GM12864 (cell line): Measurements from ENCODE around the gene ADGRG3.
"Not testable (repeated sequence)": the region's sequence is repeated elsewhere in the genome, so short reads cannot be mapped to it uniquely, and the experiment has no call there.

ENCODE experiments used
- DNase-seq: peaks from one replicate; pipeline ENCODE4 v3.0.0-alpha.2; 2011; ENCODE audit warnings: low read depth
- H3K4me3 ChIP-seq: 2 replicates; pipeline ENCODE4 v1.5.1; 2011; ENCODE audit warnings: mild to moderate bottlenecking, low read depth, low read length, control low read depth
- TF ChIP-seq, protein P1 (sequence below): IDR thresholded peaks from 2 replicates; pipeline ENCODE4 v1.5.1; 2011; ENCODE audit warnings: low read depth, mild to moderate bottlenecking, moderate library complexity, low read length, control low read depth, inconsistent platforms; ENCODE audit errors: missing control alignments

ADGRG3 gene

GRCh38 chr16:57670196-57670595 is 2.1 kb downstream of the ADGRG3 start:
- TF ChIP-seq, protein P1, sequence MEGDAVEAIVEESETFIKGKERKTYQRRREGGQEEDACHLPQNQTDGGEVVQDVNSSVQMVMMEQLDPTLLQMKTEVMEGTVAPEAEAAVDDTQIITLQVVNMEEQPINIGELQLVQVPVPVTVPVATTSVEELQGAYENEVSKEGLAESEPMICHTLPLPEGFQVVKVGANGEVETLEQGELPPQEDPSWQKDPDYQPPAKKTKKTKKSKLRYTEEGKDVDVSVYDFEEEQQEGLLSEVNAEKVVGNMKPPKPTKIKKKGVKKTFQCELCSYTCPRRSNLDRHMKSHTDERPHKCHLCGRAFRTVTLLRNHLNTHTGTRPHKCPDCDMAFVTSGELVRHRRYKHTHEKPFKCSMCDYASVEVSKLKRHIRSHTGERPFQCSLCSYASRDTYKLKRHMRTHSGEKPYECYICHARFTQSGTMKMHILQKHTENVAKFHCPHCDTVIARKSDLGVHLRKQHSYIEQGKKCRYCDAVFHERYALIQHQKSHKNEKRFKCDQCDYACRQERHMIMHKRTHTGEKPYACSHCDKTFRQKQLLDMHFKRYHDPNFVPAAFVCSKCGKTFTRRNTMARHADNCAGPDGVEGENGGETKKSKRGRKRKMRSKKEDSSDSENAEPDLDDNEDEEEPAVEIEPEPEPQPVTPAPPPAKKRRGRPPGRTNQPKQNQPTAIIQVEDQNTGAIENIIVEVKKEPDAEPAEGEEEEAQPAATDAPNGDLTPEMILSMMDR = no peak
- DNase-seq = no peak
- H3K4me3 ChIP-seq = no peak overlapping the region

DNA sequence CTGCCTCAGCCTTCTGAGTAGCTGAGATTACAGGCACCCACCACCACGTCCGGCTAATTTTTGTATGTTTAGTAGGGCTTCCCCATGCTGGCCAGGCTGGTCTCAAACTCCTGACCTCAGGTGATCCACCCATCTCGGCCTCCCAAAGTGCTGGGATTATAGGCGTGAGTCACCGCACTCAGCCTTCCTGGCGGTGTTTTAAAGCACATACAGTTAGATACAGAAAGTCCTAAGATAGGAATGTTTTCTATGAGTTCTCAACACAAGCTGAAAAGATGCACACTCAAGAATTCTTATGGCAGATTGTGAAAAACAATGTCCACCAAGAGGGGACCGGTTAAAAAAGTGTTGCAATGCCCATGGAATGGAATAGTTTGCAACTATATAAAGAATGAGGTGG is 3.3 kb downstream of the ADGRG3 start:
- DNase-seq, H3K4me3 ChIP-seq: not testable (repeated sequence)

DNA sequence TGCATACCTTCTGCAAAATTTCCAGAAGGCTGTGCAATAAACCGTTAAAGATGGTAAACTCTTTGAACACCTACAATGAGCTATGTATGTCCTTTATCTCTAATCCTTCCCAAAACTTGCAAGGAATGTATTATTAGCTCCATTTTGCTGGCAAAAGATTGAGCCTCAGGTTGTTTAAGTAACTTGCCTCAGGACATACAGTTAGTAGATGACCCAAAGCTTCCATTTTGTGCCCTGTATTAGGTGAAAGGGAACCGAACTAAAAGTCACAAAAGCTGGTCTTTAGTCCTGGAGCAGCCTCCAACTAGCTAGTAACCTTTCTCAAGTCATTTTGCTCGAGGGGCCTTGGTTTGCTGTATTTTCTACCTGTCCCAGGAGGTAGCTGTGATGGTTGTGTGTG is 4.3 kb downstream of the ADGRG3 start:
- no peak for DNase-seq
- TF ChIP-seq, protein P1 = no peak
- H3K4me3 ChIP-seq = no peak overlapping the region

DNA sequence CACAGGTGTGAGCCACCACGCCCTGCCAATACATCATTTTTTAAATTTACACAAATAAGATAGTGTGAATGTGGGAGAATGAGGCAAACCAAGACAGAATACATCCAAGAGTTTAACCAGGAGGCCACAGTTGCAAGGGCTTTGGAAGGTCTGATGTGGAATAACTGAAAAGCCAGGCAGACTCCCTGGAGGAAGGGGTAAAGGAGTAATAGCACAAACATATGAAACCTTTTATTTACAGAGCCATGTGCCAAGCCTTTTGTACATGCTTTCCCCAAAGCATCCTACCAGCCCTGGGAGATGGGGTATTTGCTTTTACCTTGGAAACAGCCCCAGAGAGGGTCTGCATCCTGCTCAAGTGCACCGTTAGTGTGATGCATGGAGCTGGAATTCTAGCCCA is 4.7 kb downstream of the ADGRG3 start:
- H3K4me3 ChIP-seq = no peak overlapping the region
- no peak for DNase-seq
- TF ChIP-seq, protein P1 = no peak

DNA sequence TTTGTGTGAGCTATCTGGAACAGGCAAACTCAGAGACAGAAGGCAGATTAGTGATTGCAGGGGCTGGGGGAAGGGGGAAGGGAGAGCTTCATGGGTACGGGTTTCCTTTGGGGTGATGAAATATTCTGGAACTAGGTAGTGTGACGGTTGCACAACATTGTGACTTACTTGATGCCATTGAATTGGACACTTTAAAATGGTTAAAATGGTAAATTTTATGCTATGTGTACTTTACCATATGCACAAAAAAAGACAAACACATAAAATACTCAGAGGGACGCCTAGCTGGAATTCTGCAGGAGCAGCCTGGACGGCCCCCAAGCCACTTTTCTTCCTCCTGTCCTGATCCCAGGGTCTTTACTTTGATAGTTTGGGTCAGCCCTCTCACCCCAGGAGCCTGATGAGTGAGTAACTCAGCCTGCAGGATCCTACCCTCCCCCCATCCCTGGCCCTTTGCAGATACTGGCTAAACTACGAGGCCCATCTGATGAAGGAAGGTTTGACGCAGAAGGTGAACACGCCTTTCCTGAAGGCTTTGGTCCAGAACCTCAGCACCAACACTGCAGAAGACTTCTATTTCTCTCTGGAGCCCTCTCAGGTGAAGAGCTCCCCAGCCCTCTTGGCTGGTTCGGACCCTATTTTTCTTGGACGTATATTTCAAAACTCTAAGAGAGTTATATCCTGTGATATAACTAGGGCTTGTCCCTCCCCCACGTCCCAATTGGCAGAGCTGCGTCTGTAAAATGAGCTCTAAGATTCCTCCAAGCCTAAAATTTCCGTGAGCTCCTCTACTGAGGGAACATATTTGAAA is 7.8 kb downstream of the ADGRG3 start:
- DNase-seq = no peak
- TF ChIP-seq, protein P1 = no peak
- H3K4me3 ChIP-seq = no peak overlapping the region

DNA sequence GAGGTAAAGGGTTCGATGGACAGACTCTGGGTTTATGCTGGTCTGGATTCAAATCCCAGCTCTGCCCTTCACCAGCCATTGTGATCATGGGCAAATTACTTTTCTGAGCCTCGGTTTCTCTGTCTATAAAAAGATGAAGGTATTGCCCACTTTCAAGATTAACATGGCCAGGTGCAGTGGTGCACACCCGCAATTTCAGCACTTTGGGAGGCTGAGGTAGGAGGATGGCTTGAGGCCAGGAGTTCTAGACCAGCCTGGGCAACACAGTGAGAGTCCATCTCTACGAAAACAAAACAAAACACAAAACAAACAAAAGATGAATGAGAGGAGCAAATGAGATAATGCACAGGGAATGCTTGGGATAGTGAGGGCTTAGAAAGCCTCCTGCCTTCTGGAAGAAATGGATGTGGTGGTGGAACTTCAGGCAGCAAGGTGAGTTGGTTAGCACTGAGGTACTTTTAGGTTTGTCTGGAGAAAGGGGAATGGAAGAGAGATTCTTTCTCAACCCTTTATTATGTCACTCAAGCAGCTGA is 8.5 kb downstream of the ADGRG3 start:
- no peak for DNase-seq
- TF ChIP-seq, protein P1 = no peak

GRCh38 chr16:57677622-57678369 is 9.7 kb downstream of the ADGRG3 start:
- TF ChIP-seq, protein P1 = no peak

More for the DNA sequence above, 8.5 kb downstream of the ADGRG3 start:
- H3K4me3 ChIP-seq = no peak overlapping the region

More at GRCh38 chr16:57677622-57678369, 9.7 kb downstream of the ADGRG3 start:
- H3K4me3 ChIP-seq = no peak overlapping the region
- DNase-seq = no peak
